Activated naive CD8-positive, alpha-beta T cell treated with anti-CD3 and anti-CD28 coated beads, Interleukin-2, amount 50 U/mL, for 24 hours (primary cell): ENCODE data around the gene SAMD5.

ENCODE experiments used
- ATAC-seq: fragments of 150-1000 bp; cut with Tn5 transposase; one replicate; pipeline ENCODE4 v1.10.0; 2021
- DNase-seq: peaks from one replicate; pipeline ENCODE4 v3.0.0; 2021
- H3K27ac Mint-ChIP-seq: one replicate; pipeline ENCODE4 v1.8.0; 2021; ENCODE audit warnings: mild to moderate bottlenecking, mixed read lengths
- H3K27me3 Mint-ChIP-seq: one replicate; pipeline ENCODE4 v1.8.0; 2021; ENCODE audit warnings: mixed read lengths
- H3K36me3 Mint-ChIP-seq: one replicate; pipeline ENCODE4 v1.8.0; 2021; ENCODE audit warnings: low read depth, mixed read lengths
- H3K4me1 Mint-ChIP-seq: one replicate; pipeline ENCODE4 v1.8.0; 2021; ENCODE audit warnings: mixed read lengths
- H3K4me3 Mint-ChIP-seq: one replicate; pipeline ENCODE4 v1.8.0; 2021; ENCODE audit warnings: mild to moderate bottlenecking, moderate library complexity, mixed read lengths
- H3K9me3 Mint-ChIP-seq: one replicate; pipeline ENCODE4 v1.8.0; 2021; ENCODE audit warnings: mixed read lengths

The SAMD5 gene

GRCh38 chr6:147567141-147567805, 58.8 kb downstream of the SAMD5 start:
- Mint-ChIP-seq H3K27ac (no peak overlapping the region), H3K27me3 (peaks cover 4% of the 10 kb centered on the region)

GRCh38 chr6:147569788-147570187, 61.3 kb downstream of the SAMD5 start:
- Mint-ChIP-seq H3K27ac (no peak overlapping the region), H3K9me3 (no peaks in the 10 kb centered on the region), H3K36me3 (no peaks in the 10 kb centered on the region), H3K4me3 (no peak overlapping the region), H3K27me3 (peaks cover 4% of the 10 kb centered on the region), H3K4me1 (no peaks in the 10 kb centered on the region)
- ATAC-seq (no peak), DNase-seq (no peak)

More at GRCh38 chr6:147567141-147567805, 58.8 kb downstream of the SAMD5 start:
- no peak for DNase-seq
- no peak for ATAC-seq
- Mint-ChIP-seq H3K4me3 (no peak overlapping the region), H3K36me3 (no peaks in the 10 kb centered on the region), H3K9me3 (no peaks in the 10 kb centered on the region), H3K4me1 (no peaks in the 10 kb centered on the region)

- no peaks in the 10 kb centered on the region for H3K4me1 Mint-ChIP-seq
- ATAC-seq, result no peak
- H3K4me3 Mint-ChIP-seq, result no peak overlapping the region
- H3K27me3 Mint-ChIP-seq, result no peaks in the 10 kb centered on the region
- H3K36me3 Mint-ChIP-seq, result no peaks in the 10 kb centered on the region
- no peak overlapping the region for H3K27ac Mint-ChIP-seq
- H3K9me3 Mint-ChIP-seq, result no peaks in the 10 kb centered on the region
- DNase-seq, result no peak
Observed at GRCh38 chr6:147570681-147571080, 62.2 kb downstream of the SAMD5 start.

GRCh38 chr6:147577488-147577887, 69.0 kb downstream of the SAMD5 start:
- Mint-ChIP-seq H3K9me3 (peaks cover 14% of the 10 kb centered on the region), H3K4me1 (no peaks in the 10 kb centered on the region), H3K4me3 (no peak overlapping the region), H3K27ac (no peak overlapping the region), H3K27me3 (peaks cover 4% of the 10 kb centered on the region), H3K36me3 (peaks cover 3% of the 10 kb centered on the region)
- ATAC-seq (no peak), DNase-seq (no peak)

GRCh38 chr6:147578159-147578558, 69.7 kb downstream of the SAMD5 start:
- Mint-ChIP-seq H3K4me1 (no peaks in the 10 kb centered on the region), H3K9me3 (peaks cover 14% of the 10 kb centered on the region), H3K4me3 (no peak overlapping the region), H3K36me3 (peaks cover 3% of the 10 kb centered on the region), H3K27ac (no peak overlapping the region), H3K27me3 (peaks cover 4% of the 10 kb centered on the region)
- ATAC-seq, result no peak
- DNase-seq, result no peak

GRCh38 chr6:147578883-147579282, 70.4 kb downstream of the SAMD5 start:
- Mint-ChIP-seq H3K9me3 (peaks cover 14% of the 10 kb centered on the region), H3K4me3 (no peak overlapping the region), H3K27ac (no peak overlapping the region), H3K27me3 (peaks cover 4% of the 10 kb centered on the region), H3K36me3 (peaks cover 3% of the 10 kb centered on the region), H3K4me1 (no peaks in the 10 kb centered on the region)
- DNase-seq (no peak), ATAC-seq (no peak)

- Mint-ChIP-seq H3K27me3 (peaks cover 4% of the 10 kb centered on the region), H3K4me3 (no peak overlapping the region), H3K4me1 (no peaks in the 10 kb centered on the region), H3K9me3 (peaks cover 14% of the 10 kb centered on the region), H3K36me3 (peaks cover 3% of the 10 kb centered on the region), H3K27ac (no peak overlapping the region)
- DNase-seq, result no peak
- no peak for ATAC-seq
Observed at GRCh38 chr6:147579667-147580066, 71.2 kb downstream of the SAMD5 start.

- Mint-ChIP-seq H3K27me3 (peaks cover 4% of the 10 kb centered on the region), H3K9me3 (peaks cover 16% of the 10 kb centered on the region), H3K36me3 (peaks cover 3% of the 10 kb centered on the region), H3K4me1 (no peaks in the 10 kb centered on the region), H3K4me3 (no peak overlapping the region), H3K27ac (no peak overlapping the region)
- ATAC-seq, result no peak
- no peak for DNase-seq
Observed at GRCh38 chr6:147582991-147583390, 74.5 kb downstream of the SAMD5 start.

- no peaks in the 10 kb centered on the region for H3K36me3 Mint-ChIP-seq
- H3K27me3 Mint-ChIP-seq, result peaks cover 4% of the 10 kb centered on the region
- no peak overlapping the region for H3K4me3 Mint-ChIP-seq
- peaks cover 7% of the 10 kb centered on the region for H3K9me3 Mint-ChIP-seq
- ATAC-seq (no peak), DNase-seq (no peak)
- no peaks in the 10 kb centered on the region for H3K4me1 Mint-ChIP-seq
- H3K27ac Mint-ChIP-seq, result no peak overlapping the region
Observed at GRCh38 chr6:147585256-147585655, 76.8 kb downstream of the SAMD5 start.

GRCh38 chr6:147586044-147586443, 77.6 kb downstream of the SAMD5 start:
- Mint-ChIP-seq H3K4me3 (no peak overlapping the region), H3K27ac (no peak overlapping the region), H3K27me3 (peaks cover 4% of the 10 kb centered on the region), H3K36me3 (no peaks in the 10 kb centered on the region), H3K9me3 (peaks cover 7% of the 10 kb centered on the region), H3K4me1 (no peaks in the 10 kb centered on the region)
- no peak for DNase-seq
- no peak for ATAC-seq

- Mint-ChIP-seq H3K27ac (no peak overlapping the region), H3K36me3 (no peaks in the 10 kb centered on the region), H3K4me3 (no peak overlapping the region), H3K4me1 (no peaks in the 10 kb centered on the region), H3K27me3 (no peaks in the 10 kb centered on the region), H3K9me3 (peaks cover 3% of the 10 kb centered on the region)
- no peak for DNase-seq
- ATAC-seq, result no peak
Observed at GRCh38 chr6:147587907-147588306, 79.4 kb downstream of the SAMD5 start.

GRCh38 chr6:147588469-147588868, 80.0 kb downstream of the SAMD5 start:
- H3K36me3 Mint-ChIP-seq, result no peaks in the 10 kb centered on the region
- H3K4me3 Mint-ChIP-seq, result no peak overlapping the region
- no peaks in the 10 kb centered on the region for H3K27me3 Mint-ChIP-seq
- DNase-seq, result no peak
- peaks cover 3% of the 10 kb centered on the region for H3K9me3 Mint-ChIP-seq
- ATAC-seq, result no peak
- H3K4me1 Mint-ChIP-seq, result no peaks in the 10 kb centered on the region
- H3K27ac Mint-ChIP-seq, result no peak overlapping the region

- Mint-ChIP-seq H3K27me3 (no peaks in the 10 kb centered on the region), H3K4me3 (no peak overlapping the region), H3K9me3 (peaks cover 3% of the 10 kb centered on the region), H3K27ac (no peak overlapping the region), H3K4me1 (no peaks in the 10 kb centered on the region), H3K36me3 (no peaks in the 10 kb centered on the region)
- no peak for ATAC-seq
- no peak for DNase-seq
Observed at GRCh38 chr6:147589739-147590250, 81.3 kb downstream of the SAMD5 start.

GRCh38 chr6:147595961-147596360, 87.5 kb downstream of the SAMD5 start:
- Mint-ChIP-seq H3K36me3 (no peaks in the 10 kb centered on the region), H3K4me3 (no peak overlapping the region)

GRCh38 chr6:147603392-147604081, 95.0 kb downstream of the SAMD5 start:
- H3K4me3 Mint-ChIP-seq, result no peak overlapping the region
- no peak for DNase-seq
- no peaks in the 10 kb centered on the region for H3K36me3 Mint-ChIP-seq
- no peak for ATAC-seq
- H3K27ac Mint-ChIP-seq, result no peak overlapping the region
- no peaks in the 10 kb centered on the region for H3K4me1 Mint-ChIP-seq
- no peaks in the 10 kb centered on the region for H3K27me3 Mint-ChIP-seq
- H3K9me3 Mint-ChIP-seq, result no peaks in the 10 kb centered on the region

More at GRCh38 chr6:147595961-147596360, 87.5 kb downstream of the SAMD5 start:
- Mint-ChIP-seq H3K4me1 (no peaks in the 10 kb centered on the region), H3K27me3 (no peaks in the 10 kb centered on the region), H3K9me3 (no peaks in the 10 kb centered on the region), H3K27ac (no peak overlapping the region)
- ATAC-seq, result no peak
- no peak for DNase-seq
